Stimulated activated CD8-positive, alpha-beta memory T cell treated with anti-CD3 and anti-CD28 coated beads, Interleukin-7, amount 100 ng/mL, for 24 hours (primary cell): ENCODE measurements around the gene IKBKE.

Source experiments
- DNase-seq: peaks from one replicate; pipeline ENCODE4 v3.0.0-alpha.2; 2020; ENCODE audit warnings: low read depth

The IKBKE gene

GRCh38 chr1:206455289-206455665 lies 15.0 kb upstream of the IKBKE start:
- DNase-seq = no peak

- DNase-seq = no peak
These were observed 14.5 kb upstream of the IKBKE start for GRCh38 chr1:206455666-206456344.

GRCh38 chr1:206456577-206457370 lies 13.5 kb upstream of the IKBKE start:
- DNase-seq = no peak

DNA sequence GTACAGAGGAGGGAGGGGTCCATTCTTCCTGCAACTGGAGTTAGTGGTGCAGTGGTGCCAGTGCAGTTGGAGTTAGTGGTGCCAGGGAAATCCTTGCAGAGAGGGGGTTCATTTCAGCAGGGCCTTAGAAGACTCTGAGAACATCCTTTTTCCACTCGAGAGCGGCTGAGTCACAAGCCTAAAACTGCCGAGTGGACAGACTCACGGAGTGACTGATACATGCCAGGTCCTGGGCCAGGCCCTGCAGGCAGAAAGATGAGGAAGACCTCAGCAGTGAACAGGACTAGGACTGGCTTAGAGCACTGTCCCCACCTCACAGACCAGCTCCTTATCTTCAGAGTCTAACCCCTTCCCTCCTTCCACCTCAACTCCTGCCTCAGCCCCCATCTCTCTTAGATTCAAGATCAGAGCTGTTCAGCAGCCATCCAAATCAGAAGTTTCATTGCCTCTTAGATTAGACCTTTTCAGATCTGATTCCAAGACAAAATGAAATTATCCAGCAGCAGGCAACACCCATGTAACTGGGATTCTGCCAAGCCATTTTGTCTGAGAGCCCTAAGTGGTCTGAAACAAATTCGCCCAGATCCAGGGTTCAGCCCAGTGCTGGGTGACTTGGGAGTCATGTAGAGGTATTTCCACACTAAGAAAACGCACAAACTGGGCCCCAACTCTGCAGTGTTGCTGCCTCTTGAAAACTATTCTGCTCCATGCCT lies 12.7 kb upstream of the IKBKE start:
- no peak for DNase-seq

DNA sequence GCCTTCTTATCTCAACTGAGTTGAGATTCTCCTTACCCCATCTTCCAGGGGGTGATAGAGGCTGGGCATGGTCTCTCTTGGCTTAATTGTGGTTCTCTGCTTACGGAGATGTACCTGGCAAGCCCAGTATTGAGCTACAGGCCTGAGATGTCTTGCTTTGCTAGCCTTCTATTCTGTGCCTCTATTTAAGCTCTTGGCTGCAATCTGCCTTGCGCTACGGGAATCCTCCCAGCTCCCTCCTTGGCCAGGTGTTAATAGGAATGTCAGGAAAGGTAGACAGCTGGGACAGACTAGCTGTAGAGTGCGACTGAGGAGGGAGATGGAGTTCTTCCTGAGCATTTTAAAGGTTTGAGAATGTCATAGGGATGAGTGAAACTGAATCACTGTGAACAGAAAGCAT lies 10.6 kb upstream of the IKBKE start:
- DNase-seq = no peak

DNA sequence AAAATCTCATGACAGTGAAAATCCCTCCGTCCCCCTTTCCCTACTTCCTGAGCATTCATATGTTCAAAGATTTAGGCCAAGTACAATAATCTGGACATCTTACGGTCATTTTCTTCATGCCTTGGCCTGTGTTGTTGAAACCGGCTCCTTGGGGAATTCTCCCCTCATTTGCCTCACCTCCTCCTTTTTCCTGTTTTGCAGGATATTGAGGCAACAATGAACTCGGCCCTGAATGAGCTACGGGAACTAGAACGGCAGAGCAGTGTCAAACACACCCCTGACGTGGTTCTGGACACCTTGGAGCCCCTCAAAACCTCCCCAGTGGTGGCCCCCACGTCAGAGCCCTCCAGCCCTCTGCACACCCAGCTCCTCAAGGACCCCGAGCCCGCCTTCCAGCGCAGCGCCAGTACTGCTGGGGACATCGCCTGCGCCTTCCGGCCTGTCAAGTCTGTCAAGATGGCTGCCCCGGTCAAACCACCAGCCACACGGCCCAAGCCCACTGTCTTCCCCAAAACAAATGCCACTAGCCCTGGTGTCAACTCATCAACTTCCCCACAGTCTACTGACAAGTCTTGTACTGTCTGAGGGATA lies 9.3 kb upstream of the IKBKE start:
- DNase-seq = no peak

- DNase-seq = peak; percentile 51
These were observed 8.4 kb upstream of the IKBKE start for GRCh38 chr1:206461602-206462455.

GRCh38 chr1:206463137-206463536 lies 7.1 kb upstream of the IKBKE start:
- DNase-seq = no peak

GRCh38 chr1:206463911-206464310 lies 6.4 kb upstream of the IKBKE start:
- no peak for DNase-seq

DNA sequence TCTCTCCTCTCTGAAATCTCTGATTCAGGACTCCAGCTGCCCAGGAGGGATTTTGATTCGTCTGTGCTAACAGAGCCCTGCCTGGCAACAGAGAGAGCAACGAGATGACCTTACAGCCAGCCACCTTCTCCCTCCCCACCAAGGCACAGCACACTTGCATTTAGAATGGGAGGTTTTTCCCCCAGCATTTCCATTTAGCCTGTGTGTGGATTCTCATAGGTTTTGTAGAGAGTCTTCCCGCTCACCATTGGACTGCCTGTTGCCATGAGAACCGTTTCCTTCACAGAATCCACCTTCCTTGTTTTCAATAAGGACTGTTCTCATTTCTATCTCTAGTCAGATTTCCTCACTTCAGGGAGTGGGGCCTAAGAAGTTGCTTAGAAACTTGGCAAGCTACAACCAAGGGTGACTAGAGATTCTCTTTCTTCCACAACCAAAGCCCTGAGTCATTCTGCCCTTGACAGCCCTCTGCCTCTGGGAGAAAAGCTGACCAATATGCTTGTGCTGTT lies 5.8 kb upstream of the IKBKE start:
- DNase-seq = no peak

- DNase-seq = no peak
These were observed 4.3 kb upstream of the IKBKE start for GRCh38 chr1:206465951-206466350.

GRCh38 chr1:206466840-206467649 lies 3.2 kb upstream of the IKBKE start:
- DNase-seq = no peak

DNA sequence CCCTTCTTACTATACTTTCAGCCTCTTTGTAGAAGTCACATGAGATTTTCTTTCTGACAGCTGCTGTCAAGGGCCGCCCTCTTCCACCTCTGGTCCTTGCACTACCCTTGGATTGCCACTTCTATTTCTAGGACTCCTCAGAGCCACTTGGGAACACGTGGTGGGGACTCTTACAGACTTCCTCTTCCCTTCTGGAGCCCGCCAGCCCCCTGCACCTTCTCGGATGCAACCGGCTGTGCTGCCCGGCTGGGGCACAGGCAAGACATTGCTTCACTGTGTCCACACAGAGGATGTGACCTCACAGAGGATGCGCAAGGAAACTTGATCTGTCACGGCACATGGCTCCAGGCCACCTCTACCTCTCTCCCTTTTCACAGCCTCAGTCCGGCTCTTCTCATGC lies 2.4 kb upstream of the IKBKE start:
- DNase-seq = no peak

- DNase-seq = no peak
These were observed 1.7 kb upstream of the IKBKE start for GRCh38 chr1:206468571-206468970.

DNA sequence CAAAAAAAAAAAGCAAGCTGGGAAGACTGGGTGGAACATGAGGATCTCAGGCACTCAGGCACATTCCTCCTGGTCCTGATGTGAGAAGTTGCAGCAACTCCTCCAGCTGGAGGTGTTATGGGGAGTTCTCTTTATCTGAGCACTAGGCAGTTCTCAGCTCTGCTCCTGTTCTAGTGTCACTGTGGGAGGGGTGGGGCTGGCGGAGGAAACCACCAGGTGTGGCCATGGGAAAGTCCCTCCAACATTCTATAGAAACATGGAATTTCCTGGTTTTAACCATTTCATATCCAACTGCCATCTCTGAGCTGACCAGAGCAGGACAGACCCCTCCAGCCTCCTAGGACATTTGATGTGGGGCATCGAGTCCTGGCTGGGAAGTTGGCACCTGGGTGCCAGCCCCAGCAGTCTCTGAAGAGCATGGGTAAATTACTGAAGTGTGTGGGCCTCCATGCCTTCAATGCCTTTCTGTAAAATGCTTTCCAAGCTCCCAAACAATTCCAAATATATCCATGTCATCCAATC lies 804 bp upstream of the IKBKE start:
- no peak for DNase-seq

- DNase-seq = no peak
These were observed 577 bp downstream of the IKBKE start for GRCh38 chr1:206470692-206471414.

- no peak for DNase-seq
These were observed 1.1 kb downstream of the IKBKE start for GRCh38 chr1:206471415-206471801.

DNA sequence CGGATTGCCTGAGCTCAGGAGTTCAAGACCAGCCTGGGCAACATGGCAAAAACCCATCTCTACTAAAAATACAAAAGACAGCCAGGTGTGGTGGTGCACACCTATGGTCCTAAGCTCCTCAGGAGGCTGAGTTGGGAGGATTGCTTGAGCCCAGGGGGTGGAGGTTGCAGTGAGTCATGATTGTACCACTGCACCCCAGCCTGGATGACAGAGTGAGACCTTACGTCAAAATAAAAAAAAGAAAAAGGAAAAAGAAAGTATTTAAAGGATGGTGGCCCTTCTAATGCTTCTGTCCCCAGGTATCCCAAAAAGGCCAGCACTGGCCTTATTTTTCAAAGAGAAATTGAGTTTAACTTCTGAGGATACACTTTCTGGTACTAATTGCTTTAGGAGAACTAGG lies 1.7 kb downstream of the IKBKE start:
- no peak for DNase-seq

- DNase-seq = no peak
These were observed 2.2 kb downstream of the IKBKE start for GRCh38 chr1:206472454-206472853.

DNA sequence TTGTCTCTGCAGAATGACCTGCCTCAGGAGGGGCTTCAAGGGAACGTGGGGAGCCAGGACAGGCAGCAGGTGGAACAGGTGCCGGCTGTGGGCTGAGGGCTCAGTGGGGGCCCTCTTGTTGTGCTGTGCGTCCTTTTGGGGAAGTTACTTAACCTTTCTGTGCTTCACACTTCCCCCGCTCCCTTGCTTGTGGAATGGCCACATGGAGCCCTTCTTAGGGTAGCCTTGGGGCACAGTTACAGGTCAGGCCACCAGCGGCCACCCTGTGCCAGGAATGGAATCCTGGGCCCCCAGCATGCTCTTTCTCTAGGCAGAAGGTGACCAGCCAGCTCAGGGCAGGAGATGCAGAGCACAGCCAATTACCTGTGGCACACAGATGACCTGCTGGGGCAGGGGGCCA lies 2.6 kb downstream of the IKBKE start:
- DNase-seq = no peak
